Measurements from ENCODE around the gene ALDH3A1.
"Not testable (repeated sequence)": the region's sequence is repeated elsewhere in the genome, so short reads cannot be mapped to it uniquely, and the experiment has no call there.

Gene ALDH3A1

DNA sequence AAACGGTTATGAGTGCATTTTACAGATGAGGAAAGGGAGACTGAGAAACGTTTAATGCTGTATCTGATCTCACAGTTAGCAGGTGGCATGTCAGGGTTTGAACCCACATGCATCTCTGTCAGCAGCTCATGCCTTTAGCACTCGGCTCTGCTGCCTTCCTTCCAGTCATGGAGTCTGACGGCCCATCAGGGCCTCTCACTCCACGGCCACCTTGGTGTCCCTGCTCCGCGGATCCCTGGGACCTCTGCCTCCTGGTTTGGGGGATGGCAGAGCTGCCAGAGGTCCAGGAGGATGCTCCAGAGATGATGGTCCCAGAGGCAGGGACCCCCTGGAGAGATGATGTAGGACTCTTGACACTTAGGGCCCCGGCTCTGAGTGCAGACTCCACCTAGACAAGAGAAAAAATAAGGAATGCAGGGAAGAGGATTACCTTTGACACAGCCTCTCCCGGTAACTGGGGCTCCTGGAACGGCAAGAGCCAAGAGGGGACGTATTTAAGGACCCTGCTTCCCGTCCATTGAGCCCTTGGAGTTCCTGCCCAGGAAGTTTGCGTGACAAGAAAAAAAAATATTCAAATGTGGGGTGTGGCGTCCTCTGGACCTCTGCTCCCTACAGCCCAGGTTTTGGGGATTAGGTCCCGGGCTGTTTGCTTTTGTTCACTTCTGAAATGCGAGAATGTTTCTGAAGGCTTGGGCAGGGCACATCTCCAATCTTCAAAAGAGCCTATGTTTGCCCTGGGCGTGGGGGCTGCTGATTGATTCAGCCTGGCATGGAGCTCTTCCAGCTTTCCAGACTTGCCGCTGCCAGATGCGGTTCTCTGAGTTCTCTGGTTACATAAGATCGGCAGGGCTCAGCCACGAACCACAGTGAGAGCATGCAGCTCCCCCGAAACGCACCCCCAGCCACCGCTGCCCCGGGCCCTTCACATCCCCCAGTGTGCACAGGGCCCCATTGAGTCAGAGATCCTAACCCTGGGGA, at the start of gene ALDH3A1:
TSS of gene ALDH3A1 (minus strand) at position 470 of the 978 bp plus-strand sequence. CDS start 3,169 bp downstream, outside the sequence.
- DNase-seq (ENCODE audit: low spot score) (no peak), FAIRE-seq (no peak)

DNA sequence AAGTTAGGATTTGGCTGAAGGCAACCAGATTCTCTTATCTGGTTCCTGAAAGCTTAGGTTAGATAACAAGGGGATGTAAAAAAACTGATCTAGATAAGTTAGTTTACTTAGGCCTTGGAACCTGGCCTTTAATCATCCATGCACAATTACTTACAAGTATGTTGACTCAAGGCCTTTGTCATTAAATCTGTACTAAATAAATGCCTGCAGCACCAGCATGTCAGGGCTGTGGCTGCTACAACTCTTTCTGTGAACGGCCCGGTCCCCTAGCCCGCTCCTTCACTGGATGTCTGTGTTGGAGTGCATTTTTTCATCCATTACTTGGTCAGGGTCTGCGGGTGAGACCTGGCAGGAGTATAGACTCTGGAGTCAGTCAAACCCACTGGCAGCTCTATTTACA, 48.4 kb upstream of the ALDH3A1 start:
- FAIRE-seq = no peak
- DNase-seq (ENCODE audit: low spot score) = no peak

DNA sequence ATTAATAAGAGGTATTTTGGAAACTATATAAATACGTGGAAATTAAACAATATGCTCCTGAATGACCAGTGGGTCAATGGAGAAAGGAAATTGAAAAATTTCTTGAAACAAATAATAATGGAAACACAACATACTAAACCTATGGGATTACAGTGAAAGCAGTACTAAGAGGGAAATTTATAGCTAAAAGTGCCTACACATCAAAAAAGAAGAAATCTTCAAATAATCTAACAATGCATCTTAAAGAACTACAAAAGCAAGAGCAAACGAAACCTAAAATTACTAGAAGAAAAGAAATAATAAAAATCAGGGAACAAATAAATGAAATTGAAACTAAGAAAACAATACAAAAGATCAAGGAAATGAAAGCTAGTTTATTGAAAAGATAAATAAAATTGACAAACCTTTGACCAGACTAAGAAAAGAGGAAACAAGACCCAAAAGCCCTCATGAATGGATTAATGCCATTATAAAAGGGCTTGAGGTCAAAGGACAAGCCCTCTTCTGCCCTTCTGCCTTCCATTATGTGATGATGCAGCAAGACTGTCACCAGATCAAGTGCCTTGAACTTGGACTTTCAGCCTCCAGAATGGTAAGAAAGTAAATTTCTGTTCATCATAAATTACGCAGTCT, 43.9 kb upstream of the ALDH3A1 start:
- DNase-seq (ENCODE audit: low spot score) (no peak), FAIRE-seq (no peak)

DNA sequence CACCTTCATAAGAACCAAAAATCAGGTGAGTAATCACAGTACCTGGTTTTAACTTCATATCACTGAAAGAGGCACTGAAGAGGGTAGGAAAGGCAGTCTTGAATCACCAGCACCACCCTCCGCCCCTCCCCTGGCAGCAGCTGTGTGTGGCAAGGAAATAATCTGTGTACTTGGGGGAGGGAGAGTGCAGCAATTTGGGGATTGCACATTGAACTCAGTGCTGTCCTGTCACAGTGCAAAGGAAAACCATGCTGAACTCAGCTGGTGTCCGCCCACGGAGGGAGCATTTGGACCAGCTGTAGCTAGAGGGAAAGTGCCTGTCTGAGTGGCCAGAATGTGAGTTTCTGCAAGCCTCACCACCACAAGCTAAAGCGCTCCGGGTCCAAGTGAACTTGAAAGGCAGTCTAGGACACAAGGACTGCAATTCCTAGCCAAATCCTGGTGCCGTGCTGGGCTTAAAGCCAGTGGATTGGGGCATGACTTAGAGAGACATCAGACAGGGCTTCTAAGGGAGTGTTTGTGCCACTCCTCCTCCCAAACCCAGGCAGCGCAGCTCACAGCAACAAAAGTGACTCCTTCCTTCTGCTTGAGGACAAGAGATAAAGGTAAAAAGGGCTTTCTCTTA, 39.7 kb upstream of the ALDH3A1 start:
- DNase-seq (ENCODE audit: low spot score) (no peak), FAIRE-seq (no peak)

DNA sequence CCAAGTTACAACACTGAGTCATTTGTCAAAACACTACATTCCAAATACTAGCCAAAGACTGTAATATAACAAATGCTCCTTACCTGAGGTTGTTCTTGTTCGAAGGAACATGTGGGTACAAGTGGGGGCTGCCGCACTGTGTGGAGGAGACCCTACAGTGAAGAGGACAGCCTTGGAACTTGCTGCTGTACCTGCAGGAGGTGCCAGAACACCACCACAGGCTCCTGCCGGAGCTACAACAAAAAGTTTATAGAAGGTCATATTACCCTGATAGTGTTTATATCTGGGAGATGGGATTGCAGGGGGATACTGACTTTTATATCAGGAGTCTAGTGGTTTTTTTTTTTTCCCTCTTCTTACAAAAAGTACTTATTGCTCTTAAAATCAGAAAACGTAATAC, 37.8 kb upstream of the ALDH3A1 start:
- no peak for FAIRE-seq
- DNase-seq (ENCODE audit: low spot score) = no peak

DNA sequence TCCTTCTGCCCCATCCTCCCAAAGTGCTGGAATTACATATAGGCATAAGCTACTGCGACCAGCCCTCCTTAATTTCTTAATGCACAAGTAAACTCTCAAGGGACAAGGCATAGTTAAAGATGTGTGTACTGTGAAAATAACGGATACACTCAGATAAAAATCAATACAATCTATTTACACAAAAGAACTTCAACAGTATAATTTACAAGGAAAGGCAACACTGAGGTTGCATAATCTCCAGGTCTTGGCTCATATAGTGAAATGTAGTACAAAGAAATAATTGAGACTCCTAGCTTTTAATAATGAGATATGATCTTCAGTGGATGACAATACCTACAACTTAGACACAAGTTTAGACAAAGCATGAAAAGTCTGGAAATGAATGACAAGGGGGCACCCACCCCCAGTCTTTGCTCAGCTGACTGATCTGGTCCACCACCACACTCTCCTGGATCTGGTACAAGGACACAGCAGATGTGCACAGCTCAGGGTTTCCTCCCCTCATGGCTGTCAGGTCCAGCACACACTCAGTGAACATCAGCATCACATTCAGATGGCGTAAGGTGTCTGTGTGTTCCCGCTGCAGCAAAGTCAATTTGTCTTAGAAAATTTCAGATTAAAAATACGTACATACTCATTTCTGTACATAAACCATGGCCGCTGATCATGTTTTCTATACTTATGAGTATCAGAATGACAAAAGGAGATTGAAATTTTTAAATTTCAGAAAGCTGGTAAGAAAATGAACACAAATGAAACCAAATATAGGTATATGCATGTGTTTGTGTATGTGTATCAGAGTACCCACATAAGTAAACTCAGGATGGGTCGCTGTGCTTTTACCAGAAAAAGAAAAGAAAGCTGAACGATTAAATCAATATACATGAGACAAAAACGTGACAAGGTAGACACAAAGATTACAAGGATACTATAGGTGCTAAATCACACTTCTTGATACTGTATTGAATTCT, 33.7 kb upstream of the ALDH3A1 start:
- FAIRE-seq = no peak

DNA sequence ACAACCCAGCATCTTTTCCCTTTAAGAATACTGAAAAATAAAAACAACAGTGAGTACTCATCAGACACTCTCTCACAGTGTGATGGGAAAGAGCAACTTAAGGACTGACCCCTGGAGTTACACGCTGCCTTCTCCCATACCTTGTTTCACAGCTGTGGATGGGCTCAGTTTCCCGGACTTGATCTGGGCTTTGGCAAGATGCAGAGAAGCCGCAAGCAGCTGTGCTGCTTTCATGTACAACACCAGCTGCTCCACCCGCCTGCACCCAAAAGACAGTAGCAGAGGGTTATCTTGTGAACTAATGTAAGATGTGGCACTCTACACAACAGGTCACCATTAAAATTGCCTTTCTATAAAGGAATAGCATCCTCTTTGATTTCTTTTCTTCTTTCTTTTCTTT, 32.7 kb upstream of the ALDH3A1 start:
- DNase-seq (ENCODE audit: low spot score) = no peak
- FAIRE-seq = no peak

More for the DNA sequence above, 33.7 kb upstream of the ALDH3A1 start:
- DNase-seq (ENCODE audit: low spot score) = no peak

DNA sequence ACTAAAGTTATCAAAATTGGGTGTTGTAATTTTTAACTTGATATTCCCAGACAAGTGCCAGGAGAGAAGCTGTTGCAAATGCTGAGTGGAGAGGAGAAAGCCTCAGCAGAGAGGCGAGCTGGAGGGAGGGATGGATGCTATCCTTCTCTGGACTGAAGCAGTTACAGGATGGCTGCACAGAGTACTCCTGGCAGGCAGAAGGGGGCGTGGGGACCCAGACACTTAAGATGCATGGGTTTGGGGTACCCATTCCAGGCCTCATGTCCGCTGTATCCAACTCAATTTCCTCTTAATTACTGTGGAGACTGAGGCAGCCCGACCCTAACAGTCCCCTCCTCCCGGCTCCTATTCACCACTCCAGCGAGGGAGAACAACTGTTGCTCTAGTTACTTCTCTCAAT, 25.4 kb upstream of the ALDH3A1 start:
- no peak for FAIRE-seq
- no peak for DNase-seq (ENCODE audit: low spot score)

DNA sequence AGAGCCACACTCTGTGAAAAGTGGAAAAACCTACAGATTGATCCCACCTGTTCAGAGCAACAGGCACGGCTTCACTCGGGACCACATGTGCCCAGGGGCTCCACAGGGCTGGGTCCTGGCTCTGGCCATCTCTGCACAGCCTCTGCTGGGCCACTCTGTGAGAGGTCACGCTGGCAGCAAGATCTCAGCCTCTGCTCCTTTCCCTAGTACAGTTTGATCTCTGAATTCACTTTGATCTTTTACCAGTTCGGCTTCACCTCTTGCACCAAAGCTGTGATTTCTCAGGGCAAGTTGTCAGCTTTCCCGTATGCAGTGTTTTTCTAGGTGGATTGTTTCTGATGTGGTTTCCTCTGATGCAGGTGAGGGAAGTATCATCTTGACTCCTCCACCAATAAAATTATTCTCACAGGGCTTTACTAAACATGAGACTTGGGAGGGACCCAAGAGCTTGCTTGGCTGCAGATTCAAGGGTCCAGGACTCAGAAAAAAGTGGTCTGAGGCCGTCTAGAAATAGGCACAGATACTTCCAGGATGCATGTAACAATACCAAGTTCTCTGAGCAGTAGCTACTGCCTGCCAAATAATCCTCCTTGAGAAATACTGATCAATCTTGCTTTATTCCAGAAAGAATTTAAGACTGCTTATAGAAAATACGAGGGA, 24.0 kb upstream of the ALDH3A1 start:
- DNase-seq (ENCODE audit: low spot score) (no peak), FAIRE-seq (no peak)

DNA sequence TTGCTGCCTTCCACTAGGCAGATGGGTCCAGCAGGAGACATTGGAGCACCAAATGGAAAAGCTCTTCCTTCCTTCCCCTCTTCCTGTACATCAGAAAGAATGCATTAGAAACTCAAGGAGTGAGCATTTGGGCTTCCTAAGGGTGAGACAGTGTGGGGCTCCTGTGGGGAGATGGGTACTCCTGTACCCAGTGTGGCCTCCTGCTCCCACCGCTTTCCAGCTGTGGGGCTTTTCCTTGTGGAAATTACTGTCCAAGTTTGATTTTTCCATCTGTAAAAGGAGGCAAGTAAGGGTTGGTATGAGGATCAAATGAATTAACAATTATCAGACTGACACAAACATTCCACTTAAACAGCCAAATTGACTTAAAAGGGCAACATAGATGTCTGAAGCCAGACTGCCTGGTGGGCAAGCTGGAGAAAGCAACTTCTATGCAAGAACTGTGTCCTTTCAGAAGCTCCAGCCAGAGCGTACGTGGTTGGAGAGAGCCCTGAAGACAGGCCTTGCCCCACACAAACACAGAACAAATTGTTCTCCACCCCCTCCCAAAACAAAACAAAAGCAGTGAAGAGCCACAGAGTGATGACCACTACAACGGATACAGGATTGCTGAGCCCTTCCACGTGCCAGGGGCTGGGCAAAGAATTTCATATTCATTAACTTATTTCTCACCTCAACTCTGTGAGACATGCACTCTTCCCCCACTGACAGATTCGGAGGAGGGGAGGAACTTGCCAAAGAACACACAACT, 23.1 kb upstream of the ALDH3A1 start:
- FAIRE-seq (no peak), DNase-seq (ENCODE audit: low spot score) (no peak)

DNA sequence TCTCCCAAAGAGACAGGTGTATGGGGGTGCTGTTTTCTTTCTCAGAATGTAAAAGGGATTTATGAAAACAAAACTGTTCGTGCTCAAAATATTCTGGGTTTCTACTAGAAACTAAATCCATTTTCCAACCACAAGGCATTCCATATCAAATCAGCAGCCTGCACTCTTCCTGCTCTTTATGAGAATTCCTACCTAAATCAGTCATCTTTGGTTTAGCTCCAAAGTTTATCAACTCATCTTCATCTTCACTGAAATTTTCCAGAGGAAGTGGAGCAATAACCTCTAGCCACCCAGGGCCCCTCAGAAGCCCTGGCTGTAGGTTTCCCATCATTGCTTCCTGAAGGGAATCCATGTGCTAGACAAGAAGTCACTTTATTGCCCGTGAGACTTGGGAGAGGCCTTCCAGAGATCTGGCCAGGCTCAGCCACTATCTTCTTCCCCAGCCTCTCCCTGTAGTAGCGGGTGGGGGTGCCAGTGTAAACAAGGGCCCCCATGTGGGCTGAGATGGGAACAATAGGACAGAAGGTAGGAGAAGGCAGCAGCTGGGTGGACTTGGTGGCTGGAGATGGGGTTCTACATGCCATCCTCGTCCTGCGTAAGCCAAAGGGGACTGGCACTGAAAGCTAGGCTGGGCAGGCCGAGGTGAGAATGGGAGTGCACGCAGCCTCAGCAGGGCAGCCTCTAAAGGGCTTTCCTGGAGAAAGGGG, 22.0 kb upstream of the ALDH3A1 start:
- no peak for FAIRE-seq
- DNase-seq (ENCODE audit: low spot score) = no peak

DNA sequence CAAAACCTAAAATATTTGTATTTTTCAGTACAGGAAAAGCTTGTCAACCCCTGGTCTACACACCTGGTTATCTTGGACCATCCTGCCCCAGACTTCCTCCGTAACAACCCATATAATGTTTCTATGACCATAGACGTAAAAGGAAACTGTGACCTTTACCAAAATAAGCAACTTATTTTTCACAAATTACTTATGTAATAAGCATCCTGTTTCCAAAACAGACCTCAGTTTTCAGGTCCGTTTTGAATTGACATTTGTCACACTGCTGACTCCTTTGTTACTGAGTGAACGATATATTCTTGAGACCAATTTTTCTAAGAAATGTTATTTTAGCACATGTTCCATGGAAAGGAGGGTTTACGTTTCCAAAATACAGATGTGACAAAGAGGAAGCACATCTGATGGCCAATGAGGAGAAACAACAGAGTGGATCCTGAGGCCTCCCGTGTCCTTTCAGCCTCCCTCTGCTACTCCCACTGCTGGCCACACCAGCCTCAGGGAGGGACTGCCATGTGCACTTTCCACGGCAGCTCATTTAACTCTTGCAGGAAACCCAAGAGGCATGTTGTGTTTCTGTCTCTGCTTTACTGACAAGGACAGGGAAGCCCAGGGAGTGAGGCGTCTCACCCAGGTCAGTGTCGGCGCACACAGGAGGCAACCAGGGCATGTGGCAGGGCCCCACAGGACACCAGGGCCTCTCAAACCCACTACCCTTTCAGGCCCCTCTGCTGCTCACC, 20.1 kb upstream of the ALDH3A1 start:
- FAIRE-seq = no peak

DNA sequence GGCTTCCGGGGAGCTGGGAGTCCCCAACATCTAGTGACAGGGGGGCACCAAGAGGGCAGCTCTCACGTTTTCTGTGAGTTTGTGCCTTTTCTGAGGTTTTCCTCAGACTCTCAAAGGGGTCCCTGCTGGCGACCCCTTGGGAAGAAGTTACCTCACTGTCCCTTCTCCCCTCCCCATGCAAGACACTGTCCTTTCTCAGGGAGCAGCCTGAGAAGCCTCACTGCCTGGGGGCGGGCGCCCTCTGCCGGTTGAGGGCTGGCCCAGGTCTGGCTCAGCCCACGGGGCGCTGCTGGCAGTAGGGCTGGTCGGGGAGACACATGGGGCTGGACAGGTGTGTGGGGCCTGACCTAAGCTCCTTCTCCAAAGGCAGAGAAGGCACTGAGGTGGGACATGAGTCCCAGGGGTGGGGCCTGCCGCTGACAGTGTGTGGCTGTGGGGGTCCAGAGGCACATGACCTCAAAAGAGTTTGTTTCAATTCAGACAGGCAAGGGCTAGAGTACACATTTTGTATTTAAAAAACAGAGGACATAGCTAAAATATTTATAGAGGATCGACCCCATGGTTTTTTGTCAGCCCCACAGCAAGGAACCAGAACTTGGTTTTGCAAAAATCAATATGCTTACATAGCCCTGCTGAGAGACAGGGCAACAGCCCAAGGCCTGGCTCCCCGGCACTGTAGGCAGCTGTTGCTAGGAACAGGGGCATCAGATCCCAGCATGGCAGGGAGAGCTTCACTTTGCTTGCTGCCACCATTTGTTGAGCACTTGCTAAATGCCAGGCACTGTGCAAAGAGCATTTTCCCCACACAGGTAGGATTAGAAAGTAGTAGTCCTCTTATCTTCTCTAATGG, 18.5 kb upstream of the ALDH3A1 start:
- DNase-seq (ENCODE audit: low spot score) (no peak), FAIRE-seq (no peak)

More for the DNA sequence above, 20.1 kb upstream of the ALDH3A1 start:
- no peak for DNase-seq (ENCODE audit: low spot score)

DNA sequence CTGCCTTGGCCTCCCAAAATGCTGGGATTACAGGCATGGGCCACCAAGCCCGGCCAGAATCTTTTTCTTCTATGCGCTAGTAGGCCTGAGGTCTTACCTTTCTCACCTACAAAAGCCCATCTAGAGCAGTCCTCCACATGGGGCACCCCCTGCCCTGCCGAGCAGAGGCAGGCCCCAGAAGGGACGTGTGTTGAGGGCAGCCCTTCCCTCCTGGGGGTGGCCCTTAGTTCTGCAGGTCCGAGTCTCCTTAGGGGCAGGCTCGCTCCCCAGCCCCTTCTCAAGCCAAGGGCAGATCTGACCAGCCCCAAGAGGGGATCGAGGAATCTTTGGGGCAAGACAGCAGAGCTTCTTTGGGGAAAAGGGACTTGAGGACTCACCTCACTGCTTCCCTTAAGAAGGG, 17.9 kb upstream of the ALDH3A1 start:
- no peak for FAIRE-seq
- no peak for DNase-seq (ENCODE audit: low spot score)

DNA sequence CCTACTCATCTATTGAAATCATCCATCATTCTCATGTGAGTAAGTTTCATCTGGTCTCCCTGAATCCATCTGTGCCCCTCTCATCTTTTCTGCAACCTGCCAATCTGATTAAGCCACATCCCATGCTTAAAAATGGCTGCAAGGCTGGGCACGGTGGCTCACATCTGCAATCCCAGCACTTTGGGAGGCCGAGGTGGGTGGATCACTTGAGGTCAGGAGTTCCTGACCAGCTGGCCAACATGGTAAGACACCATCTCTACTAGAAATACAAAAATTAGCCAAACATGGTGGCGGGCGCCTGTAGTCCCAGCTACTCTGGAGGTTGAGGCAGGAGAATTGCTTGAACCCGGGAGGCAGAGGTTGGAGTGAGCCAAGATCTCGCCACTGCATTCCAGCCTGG, 15.9 kb upstream of the ALDH3A1 start:
- DNase-seq (ENCODE audit: low spot score); FAIRE-seq: not testable (repeated sequence)

DNA sequence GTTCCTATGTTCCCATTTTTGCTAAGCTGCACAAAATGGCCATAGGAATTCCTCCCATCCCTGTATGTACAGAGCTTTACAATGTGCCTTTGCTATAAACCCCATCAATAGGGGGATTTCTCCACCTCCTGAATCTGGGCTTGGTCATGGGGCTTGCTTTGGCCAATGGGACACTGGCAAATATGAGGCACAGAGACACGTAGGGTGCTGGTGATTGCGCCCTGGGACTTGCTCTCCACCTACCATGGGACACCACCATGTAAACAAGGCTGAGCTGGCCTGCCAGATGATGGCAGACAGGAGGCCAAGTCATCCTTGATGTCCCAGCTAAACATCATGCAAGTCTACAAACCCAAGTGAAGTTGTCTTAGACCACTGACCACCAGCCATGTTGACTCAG, 15.3 kb upstream of the ALDH3A1 start:
- DNase-seq (ENCODE audit: low spot score) (no peak), FAIRE-seq (no peak)

DNA sequence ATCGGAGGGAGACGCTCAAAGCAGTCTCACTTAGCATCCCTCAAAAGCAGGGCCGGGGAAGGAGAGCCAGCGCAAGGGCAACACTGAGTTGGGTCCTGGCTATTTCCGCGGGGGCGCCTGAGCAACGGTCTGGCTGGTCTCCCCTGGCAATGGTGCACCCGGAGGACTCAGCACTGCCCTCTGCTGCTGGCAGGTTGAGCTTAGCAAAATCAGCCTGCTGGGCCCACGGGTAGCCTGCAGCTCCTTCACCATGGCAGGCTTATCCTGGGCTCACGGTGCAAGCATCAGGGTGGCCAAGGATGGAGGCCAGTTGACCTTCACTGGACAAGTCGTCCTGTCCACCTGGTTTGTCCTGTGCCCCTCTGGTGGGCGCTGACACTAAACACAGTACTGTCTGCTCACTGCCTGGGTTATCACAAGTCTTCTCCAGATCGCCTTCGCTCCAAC, 14.4 kb upstream of the ALDH3A1 start:
- DNase-seq (ENCODE audit: low spot score) = no peak
- FAIRE-seq = no peak

All from RCC 7860 (cell line).